Measurements from ENCODE around the gene TRAIP. TPM values are rescaled to one million over a fixed set of nuclear protein-coding genes. Genes with fewer than 3 reads are reported as not detected.

The TRAIP gene
- total and polyA plus RNA-seq, 2 experiments from 2014 or later: 2.5 to 6.6 TPM

- Histone ChIP-seq H2AFZ (no peak overlapping the region), H3K9me2 (replicated peaks; ENCODE audit: insufficient read depth) (no peaks in the 10 kb centered on the region), H3K4me1 (ENCODE audit: insufficient read depth) (peaks cover 4% of the 10 kb centered on the region), H3K27me3 (no peaks in the 10 kb centered on the region), H3K9me3 (ENCODE audit: low read depth) (no peaks in the 10 kb centered on the region), H3K79me2 (no peaks in the 10 kb centered on the region), H3K27ac (no peak overlapping the region), H4K20me1 (ENCODE audit: insufficient read depth, poor library complexity, severe bottlenecking) (no peaks in the 10 kb centered on the region), H3K4me3 (no peak overlapping the region), H3K4me2 (no peak overlapping the region), H3K36me3 (replicated peaks; ENCODE audit: insufficient read depth, low read depth) (no peaks in the 10 kb centered on the region)
- DNase-seq (ENCODE audit: low spot score): no peak
- WGBS (ENCODE audit: low lambda C conversion rate, missing lambda C conversion rate): 95% methylated on average over 7 of the region's 7 CpGs
- TF ChIP-seq CTCF (IDR thresholded peaks at IDR 0.05; ENCODE audit: poor library complexity): no peak
- no peak for TF ChIP-seq EZH2 (IDR thresholded peaks at IDR 0.05; ENCODE audit: borderline replicate concordance)
- TF ChIP-seq EZH2phosphoT487 (IDR thresholded peaks at IDR 0.05; ENCODE audit: low read depth, severe bottlenecking, unreplicated experiment): no peak
Observed at GRCh38 chr3:49841806-49842205, 14.6 kb downstream of the TRAIP start.

- Histone ChIP-seq H3K9me3 (ENCODE audit: low read depth) (no peaks in the 10 kb centered on the region), H3K4me2 (no peak overlapping the region), H3K79me2 (no peaks in the 10 kb centered on the region), H3K9me2 (replicated peaks; ENCODE audit: insufficient read depth) (no peaks in the 10 kb centered on the region), H4K20me1 (ENCODE audit: insufficient read depth, poor library complexity, severe bottlenecking) (no peaks in the 10 kb centered on the region), H3K27ac (no peak overlapping the region), H3K27me3 (no peaks in the 10 kb centered on the region), H2AFZ (no peak overlapping the region), H3K4me3 (no peak overlapping the region), H3K36me3 (replicated peaks; ENCODE audit: insufficient read depth, low read depth) (no peaks in the 10 kb centered on the region), H3K4me1 (ENCODE audit: insufficient read depth) (peaks cover 4% of the 10 kb centered on the region)
- DNase-seq (ENCODE audit: low spot score): peak; percentile 8
- TF ChIP-seq EZH2 (IDR thresholded peaks at IDR 0.05; ENCODE audit: borderline replicate concordance): no peak
- TF ChIP-seq CTCF (IDR thresholded peaks at IDR 0.05; ENCODE audit: poor library complexity): peak; percentile 21
- no peak for TF ChIP-seq EZH2phosphoT487 (IDR thresholded peaks at IDR 0.05; ENCODE audit: low read depth, severe bottlenecking, unreplicated experiment)
Observed at GRCh38 chr3:49841126-49841696, 15.2 kb downstream of the TRAIP start.

GRCh38 chr3:49840388-49840787, 16.0 kb downstream of the TRAIP start:
- no peak for DNase-seq (ENCODE audit: low spot score)
- no peaks in the 10 kb centered on the region for H3K9me2 ChIP-seq (replicated peaks; ENCODE audit: insufficient read depth)
- H3K4me1 ChIP-seq (ENCODE audit: insufficient read depth): peaks cover 4% of the 10 kb centered on the region
- WGBS (ENCODE audit: low lambda C conversion rate, missing lambda C conversion rate): 76% methylated on average over 2 of the region's 2 CpGs
- no peak overlapping the region for H3K4me3 ChIP-seq
- TF ChIP-seq EZH2phosphoT487 (IDR thresholded peaks at IDR 0.05; ENCODE audit: low read depth, severe bottlenecking, unreplicated experiment) (no peak), CTCF (IDR thresholded peaks at IDR 0.05; ENCODE audit: poor library complexity) (no peak), EZH2 (IDR thresholded peaks at IDR 0.05; ENCODE audit: borderline replicate concordance) (no peak)
- H3K27ac ChIP-seq: peak overlapping the region; percentile 37
- no peaks in the 10 kb centered on the region for H3K36me3 ChIP-seq (replicated peaks; ENCODE audit: insufficient read depth, low read depth)
- no peak overlapping the region for H3K4me2 ChIP-seq
- H3K9me3 ChIP-seq (ENCODE audit: low read depth): no peaks in the 10 kb centered on the region
- no peak overlapping the region for H2AFZ ChIP-seq
- H3K79me2 ChIP-seq: no peaks in the 10 kb centered on the region
- H3K27me3 ChIP-seq: no peaks in the 10 kb centered on the region
- H4K20me1 ChIP-seq (ENCODE audit: insufficient read depth, poor library complexity, severe bottlenecking): no peaks in the 10 kb centered on the region
